GM21737 (cell line): ENCODE measurements around the gene HEXB.
"Not testable (repeated sequence)": the region's sequence is repeated elsewhere in the genome, so short reads cannot be mapped to it uniquely, and the experiment has no call there.

Experiments used
- ATAC-seq: cut with Tn5 transposase; IDR thresholded peaks from one replicate; pipeline ENCODE4 v1.9.1; 2021; ENCODE audit warnings: mild to moderate bottlenecking, moderate library complexity; ENCODE audit not compliant: unreplicated experiment

The HEXB gene

DNA sequence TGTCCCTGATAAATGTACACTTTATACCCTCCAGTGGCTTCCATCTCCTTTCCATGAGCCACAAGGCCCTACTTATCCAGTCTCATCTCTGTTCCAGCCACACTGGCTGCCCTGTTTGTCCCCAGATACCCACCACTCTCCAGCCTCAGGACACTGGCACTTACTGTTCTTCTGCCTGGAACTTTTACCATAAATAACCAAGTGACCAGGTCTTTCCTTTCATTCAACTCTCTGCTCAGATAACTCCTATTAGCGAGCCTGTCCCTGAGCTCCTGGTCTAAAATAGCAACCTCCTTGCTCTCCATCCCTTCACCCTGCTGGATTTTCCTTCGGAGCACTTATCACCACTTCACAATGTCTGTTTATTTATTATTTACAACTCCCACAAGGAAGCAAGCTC, 27.9 kb upstream of the HEXB start:
- no peak for ATAC-seq

DNA sequence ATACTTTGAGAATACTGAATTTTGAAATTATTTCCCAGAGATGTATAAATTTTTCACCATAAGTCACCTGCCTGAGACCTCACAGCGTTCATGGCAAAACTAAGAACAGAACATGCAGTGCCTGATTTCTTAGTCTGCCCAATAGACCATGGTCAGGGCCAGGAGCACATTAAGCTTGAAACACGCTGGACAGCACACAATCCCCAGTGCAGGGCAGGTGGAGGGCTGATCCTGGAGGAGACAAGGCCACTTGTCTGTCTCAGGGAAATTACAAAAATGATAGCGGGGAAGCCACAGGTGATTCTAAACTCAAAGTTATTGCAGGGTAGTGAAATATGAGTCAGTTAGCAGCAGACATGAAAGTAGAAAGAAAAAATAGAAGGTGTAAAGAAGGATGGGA, 25.9 kb upstream of the HEXB start:
- no peak for ATAC-seq

DNA sequence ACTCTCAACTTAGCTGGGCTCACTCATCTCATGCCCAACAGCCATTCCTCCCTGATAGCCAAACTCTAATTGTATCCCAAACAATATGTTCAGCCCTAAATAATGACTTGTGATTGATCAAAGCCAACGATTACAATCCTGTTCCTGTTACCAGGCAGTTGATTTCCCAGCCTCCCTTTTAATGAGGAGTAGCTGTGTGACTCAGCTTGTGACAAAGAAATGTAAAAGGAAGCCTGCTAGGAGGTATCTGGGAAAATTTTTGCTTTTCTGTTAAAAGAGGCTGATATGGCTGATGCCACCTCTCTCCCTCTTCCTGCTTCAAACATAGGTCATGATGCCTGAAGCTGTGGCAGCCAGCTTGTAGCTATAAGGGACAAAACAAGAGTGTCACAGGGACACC, 24.9 kb upstream of the HEXB start:
- no peak for ATAC-seq

GRCh38 chr5:74660873-74661272, 24.2 kb upstream of the HEXB start:
- no peak for ATAC-seq

- ATAC-seq = no peak
These were observed 20.5 kb upstream of the HEXB start for GRCh38 chr5:74664551-74664950.

- ATAC-seq = no peak
These were observed 19.8 kb upstream of the HEXB start for GRCh38 chr5:74665273-74665672.

GRCh38 chr5:74665816-74666215, 19.2 kb upstream of the HEXB start:
- no peak for ATAC-seq

DNA sequence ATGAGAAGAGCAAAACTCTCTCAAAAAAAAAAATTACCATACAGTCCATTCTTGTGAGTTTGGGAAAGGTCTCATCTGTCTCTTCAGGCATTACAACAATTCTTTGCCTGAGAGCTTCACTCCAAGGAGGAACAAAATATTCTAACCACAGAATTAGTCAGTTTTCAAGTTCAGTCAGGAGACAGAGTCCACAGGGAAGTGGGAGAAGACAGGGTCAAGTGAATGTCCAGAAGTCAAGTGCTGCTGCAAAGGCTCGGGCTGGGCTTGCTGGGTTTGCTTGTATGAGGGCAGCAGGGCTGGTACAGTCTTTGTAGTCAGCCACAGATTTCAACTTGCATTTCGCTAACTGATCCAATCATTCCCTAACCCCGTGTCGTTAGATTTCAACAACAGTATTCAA, 17.6 kb upstream of the HEXB start:
- no peak for ATAC-seq

GRCh38 chr5:74669821-74670220, 15.2 kb upstream of the HEXB start:
- ATAC-seq = no peak

- ATAC-seq = no peak
These were observed 14.5 kb upstream of the HEXB start for GRCh38 chr5:74670396-74671038.

DNA sequence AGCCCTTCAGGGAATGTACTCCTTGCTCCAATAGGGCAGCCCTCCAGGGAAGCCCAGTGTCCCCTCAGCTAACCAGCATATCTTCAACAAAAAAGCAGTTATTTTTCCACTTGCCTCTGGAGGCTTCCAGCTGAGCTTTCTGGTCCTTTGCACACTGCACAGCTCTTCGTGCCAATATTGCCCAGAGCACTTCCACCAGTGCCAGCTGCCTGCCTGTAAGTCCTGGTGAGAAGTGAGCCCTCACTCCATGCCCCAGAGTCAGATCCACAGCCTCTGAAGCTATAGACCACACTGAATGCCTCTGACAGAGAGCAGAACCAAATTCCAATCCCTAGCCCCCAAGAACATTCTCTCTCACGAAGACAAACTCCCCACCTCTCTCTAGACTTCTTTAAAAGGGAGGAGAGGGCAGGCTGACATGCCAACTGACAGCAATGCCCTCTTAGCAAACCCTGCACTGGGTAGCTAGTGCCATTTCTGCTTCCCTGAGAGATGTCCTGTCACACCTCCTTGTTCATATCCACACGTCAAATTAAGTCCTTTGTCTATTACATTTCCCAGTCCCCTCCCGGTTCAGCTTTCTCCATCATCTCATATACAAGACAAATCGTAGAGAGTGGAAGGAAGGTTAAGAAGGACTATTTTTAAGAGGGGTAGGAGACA, 12.7 kb upstream of the HEXB start:
- ATAC-seq = no peak

DNA sequence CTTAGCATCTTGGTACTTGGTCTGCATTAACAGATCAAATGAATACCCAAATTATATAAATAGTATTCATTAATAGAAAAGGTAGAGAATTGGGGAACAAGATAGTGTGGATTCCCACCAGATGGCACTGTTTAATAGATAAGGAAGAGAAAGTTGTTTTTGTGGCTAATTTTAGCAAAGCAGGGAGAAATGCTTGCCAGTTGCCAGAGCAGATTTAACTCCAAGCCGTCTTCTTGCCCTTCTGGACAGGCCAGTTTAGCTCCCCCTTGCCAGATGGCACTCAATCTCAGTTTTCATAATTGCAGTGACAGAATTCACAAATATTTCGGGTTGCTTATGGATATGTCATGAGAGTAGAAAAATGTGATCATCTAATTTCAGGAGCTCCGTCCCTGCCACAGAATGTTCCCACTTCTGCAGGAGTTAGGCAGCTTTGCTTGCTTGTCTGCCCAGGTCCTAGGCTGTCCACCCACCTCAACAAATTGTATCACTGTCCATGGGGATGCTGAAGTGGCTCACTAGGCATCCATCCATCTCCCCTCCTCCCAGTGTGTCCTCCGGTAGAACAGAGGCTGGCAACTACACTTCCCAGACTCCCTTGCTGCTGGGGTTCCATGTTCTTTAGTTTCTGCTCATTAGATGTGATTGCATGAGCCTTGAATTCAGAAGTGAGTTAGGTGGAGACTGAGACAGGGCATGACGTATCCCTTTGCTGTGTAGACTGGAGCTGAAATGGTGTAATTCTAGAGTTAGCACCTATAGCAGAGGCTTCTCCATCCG, 11.8 kb upstream of the HEXB start:
- ATAC-seq = no peak

GRCh38 chr5:74676466-74676865, 8.6 kb upstream of the HEXB start:
- not testable (repeated sequence) for ATAC-seq

DNA sequence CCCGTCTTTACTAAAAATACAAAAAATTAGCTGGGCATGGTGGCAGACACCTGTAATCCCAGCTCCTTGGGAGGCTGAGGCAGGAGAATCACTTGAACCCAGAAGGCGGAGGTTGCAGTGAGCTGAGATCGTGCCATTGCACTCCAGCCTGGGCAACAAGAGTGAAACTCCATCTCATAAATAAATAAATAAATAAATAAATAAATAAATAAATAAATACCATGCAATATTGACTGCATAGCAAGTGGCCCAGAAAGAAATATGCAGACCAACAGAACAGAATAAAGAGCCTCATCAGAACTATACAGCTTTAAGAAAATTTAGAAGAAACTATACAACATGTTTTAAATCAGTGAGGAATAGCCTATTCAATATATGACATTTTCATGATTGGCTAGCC, 6.9 kb upstream of the HEXB start:
- ATAC-seq = not testable (repeated sequence)

- not testable (repeated sequence) for ATAC-seq
These were observed 5.7 kb upstream of the HEXB start for GRCh38 chr5:74679300-74679699.

- no peak for ATAC-seq
These were observed 5.1 kb upstream of the HEXB start for GRCh38 chr5:74679966-74680365.

DNA sequence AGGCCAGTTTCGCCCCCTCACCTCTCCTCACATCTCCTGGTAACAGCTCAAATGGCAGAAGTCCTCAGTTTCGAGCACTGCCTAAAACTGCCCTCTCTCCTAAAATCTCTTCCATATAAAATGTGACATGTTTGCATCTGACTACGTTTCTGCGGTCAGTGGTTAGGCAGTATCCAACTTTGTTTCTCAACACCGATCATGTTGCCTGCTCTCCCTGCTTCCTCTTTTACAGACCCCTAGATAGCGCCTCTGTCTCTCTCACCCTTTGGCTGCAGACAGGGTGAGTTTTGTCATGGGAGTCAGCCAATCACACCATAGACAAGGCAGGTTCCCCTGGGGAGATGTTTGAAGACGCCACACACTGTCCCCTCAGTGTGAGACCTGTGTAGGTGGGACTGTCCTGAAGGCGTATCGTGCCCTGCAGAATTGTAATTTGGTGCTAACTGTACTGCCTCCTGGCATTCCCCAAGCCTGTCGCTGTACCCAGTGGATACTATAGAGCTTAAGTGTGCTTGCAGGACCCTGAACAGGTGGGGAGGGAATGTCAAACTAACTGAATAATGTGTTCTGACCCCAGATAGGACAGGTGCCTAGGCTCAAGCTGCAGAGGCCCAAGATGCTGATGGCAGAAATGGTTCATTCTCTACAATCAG, 1.1 kb downstream of the HEXB start:
- ATAC-seq = no peak

DNA sequence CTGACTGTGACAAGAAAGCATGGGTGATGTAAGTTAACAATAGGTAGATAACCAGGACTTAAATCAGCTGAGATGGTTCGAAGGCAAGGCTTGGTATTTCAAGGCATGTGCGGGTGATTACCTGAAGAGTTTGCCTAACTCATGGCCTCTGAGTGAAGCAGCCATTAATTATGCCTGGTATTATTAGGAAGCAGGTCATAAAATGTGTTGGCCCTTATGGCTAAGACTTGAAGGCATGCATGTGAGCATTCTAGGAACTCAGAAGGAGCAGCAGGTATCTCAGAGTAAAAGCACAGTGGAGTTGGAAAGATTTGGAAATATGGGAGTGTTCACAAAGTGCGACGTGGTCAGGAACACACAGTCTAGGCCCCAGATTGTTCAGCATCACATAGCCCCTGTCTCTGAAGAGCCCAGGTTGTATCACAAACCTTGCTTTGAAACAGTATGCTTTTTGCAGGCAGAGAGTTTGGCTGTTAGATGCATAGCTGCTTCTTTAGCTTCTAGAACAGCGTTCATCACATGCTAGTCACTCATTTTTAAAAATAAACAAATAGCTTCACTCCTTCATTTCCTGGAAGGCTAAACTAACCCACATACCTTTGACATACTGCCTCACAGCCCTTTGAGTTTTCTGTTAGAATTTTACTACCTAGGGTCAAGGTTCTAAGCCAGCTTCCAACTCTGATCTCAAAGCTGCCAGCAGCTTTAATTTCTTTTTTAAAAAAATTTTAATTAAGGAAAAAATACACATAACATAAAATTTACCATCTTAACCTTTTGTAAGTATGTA, 2.1 kb downstream of the HEXB start:
- no peak for ATAC-seq

- no peak for ATAC-seq
These were observed 8.2 kb downstream of the HEXB start for GRCh38 chr5:74693191-74693590.

- no peak for ATAC-seq
These were observed 32.6 kb downstream of the HEXB start for GRCh38 chr5:74717596-74717995.

GRCh38 chr5:74722271-74722670, 37.2 kb downstream of the HEXB start:
- ATAC-seq = no peak
